Measurements from ENCODE around the gene POR.

Gene POR

GRCh38 chr7:75916685-75917634 lies 2.0 kb downstream of the POR start:
- no peak for DNase-seq

GRCh38 chr7:75920431-75921161 lies 5.6 kb downstream of the POR start:
- DNase-seq = no peak

GRCh38 chr7:75921479-75921878 lies 6.5 kb downstream of the POR start:
- DNase-seq = no peak

- no peak for DNase-seq
Observed at GRCh38 chr7:75922966-75923603, 8.1 kb downstream of the POR start.

- no peak for DNase-seq
Observed at GRCh38 chr7:75924256-75924655, 9.3 kb downstream of the POR start.

GRCh38 chr7:75924889-75925288 lies 9.9 kb downstream of the POR start:
- no peak for DNase-seq

GRCh38 chr7:75925717-75926435 lies 10.9 kb downstream of the POR start:
- DNase-seq = no peak

GRCh38 chr7:75928568-75928914 lies 13.6 kb downstream of the POR start:
- DNase-seq = no peak

- no peak for DNase-seq
Observed at GRCh38 chr7:75931680-75932079, 16.7 kb downstream of the POR start.

- no peak for DNase-seq
Observed at GRCh38 chr7:75937958-75938786, 23.2 kb downstream of the POR start.

- DNase-seq = no peak
Observed at GRCh38 chr7:75938921-75939320, 24.0 kb downstream of the POR start.

- no peak for DNase-seq
Observed at GRCh38 chr7:75943864-75944263, 28.9 kb downstream of the POR start.

- DNase-seq = no peak
Observed at GRCh38 chr7:75944507-75944906, 29.6 kb downstream of the POR start.

GRCh38 chr7:75945297-75946168 lies 30.6 kb downstream of the POR start:
- DNase-seq = no peak

- no peak for DNase-seq
Observed at GRCh38 chr7:75946207-75946855, 31.4 kb downstream of the POR start.

- no peak for DNase-seq
Observed at GRCh38 chr7:75948179-75948578, 33.2 kb downstream of the POR start.

- no peak for DNase-seq
Observed at GRCh38 chr7:75950111-75950681, 35.2 kb downstream of the POR start.

- no peak for DNase-seq
Observed at GRCh38 chr7:75951506-75951905, 36.6 kb downstream of the POR start.

GRCh38 chr7:75953431-75953830 lies 38.5 kb downstream of the POR start:
- no peak for DNase-seq

- DNase-seq = no peak
Observed at GRCh38 chr7:75953931-75954330, 39.0 kb downstream of the POR start.
